Measurements from ENCODE around the gene TMEM266. TPM values are rescaled to one million over a fixed set of nuclear protein-coding genes. Genes with fewer than 3 reads are reported as not detected.

The TMEM266 gene
- total RNA-seq, 1 experiment from 2014 or later = not detected

DNA sequence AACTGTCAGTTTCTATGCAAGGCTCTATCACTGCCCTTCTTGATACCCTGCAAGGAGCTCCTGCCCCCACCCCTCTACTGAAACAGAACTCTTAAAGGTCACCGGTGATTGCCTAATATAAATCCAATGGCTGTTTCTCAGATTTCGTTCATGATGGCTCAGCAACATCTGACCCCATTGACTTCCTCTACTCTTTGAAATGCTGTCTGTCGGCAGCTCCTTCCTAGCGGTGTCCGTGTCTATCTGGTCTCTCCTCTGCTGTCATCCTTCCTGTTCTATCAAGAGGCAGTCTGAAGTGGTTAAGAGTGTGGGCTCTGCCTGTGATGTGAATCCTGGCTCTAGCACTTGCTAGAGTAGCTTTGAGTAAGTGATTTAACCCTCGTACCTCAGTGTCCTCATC lies 5.5 kb downstream of the TMEM266 start:
- DNase-seq = no peak

DNA sequence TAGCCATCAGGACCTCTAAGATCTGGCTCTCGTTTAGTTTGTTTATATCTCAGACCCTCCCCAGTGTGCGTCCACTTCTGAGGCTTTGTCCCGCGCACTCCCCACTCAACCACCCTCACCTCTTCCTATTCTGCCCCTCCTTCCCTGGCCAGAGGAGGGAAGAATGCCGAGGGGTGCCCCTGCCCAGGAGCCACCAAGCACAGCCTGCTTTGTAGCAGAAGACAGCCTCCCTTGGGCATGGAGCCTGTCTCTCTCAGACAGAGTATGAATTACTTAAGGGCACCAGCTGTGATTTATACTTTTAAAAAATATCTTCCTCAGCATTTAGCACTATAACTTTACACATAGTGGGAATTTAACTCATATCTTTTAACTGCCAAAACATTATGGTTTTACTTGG lies 6.0 kb downstream of the TMEM266 start:
- H3K4me3 ChIP-seq (ENCODE audit: low read length) = no peak overlapping the region
- DNase-seq (no peak), ATAC-seq (no peak)
- no peak overlapping the region for H3K27ac ChIP-seq (ENCODE audit: low read length)
- no TSS peak for BruUV-seq (replicated peaks)
- H3K4me1 ChIP-seq (ENCODE audit: insufficient read depth, low read length) = no peaks in the 10 kb centered on the region
- TF ChIP-seq EZH2 (IDR thresholded peaks at IDR 0.05; ENCODE audit: low read length, unreplicated experiment) = no peak
- TF ChIP-seq EZH2phosphoT487 (IDR thresholded peaks at IDR 0.05; ENCODE audit: borderline replicate concordance, low read length) = no peak
- TF ChIP-seq CTCF (conservative IDR thresholded peaks at IDR 0.05; ENCODE audit: low read depth, low read length) = no peak
- no peak overlapping the region for H2AFZ ChIP-seq (ENCODE audit: low read length)
- intact Hi-C loops (cut with micrococcal nuclease) = no loop called here
- POLR2A ChIA-PET (ENCODE audit: unreplicated experiment) = no interaction called here
- no peaks in the 10 kb centered on the region for H3F3A ChIP-seq (ENCODE audit: low read length, unreplicated experiment)
- no peak overlapping the region for H3K9ac ChIP-seq (ENCODE audit: low read length)
- H3K36me3 ChIP-seq (ENCODE audit: low read depth, low read length) = no peaks in the 10 kb centered on the region
- no peaks in the 10 kb centered on the region for H3K9me3 ChIP-seq (ENCODE audit: low read length)
- no peaks in the 10 kb centered on the region for H3K79me2 ChIP-seq (ENCODE audit: low read length)
- no peak overlapping the region for H3K4me2 ChIP-seq (ENCODE audit: low read length)
- H4K20me1 ChIP-seq (ENCODE audit: low read length) = no peaks in the 10 kb centered on the region
- H3K27me3 ChIP-seq (ENCODE audit: low read length) = peaks cover 72% of the 10 kb centered on the region
- no peaks in the 10 kb centered on the region for H3K9me2 ChIP-seq (replicated peaks; ENCODE audit: low read length)
- CTCF ChIA-PET = no interaction called here

More for the DNA sequence above, 5.5 kb downstream of the TMEM266 start:
- no peak overlapping the region for H3K4me3 ChIP-seq (ENCODE audit: low read length)
- no peak for TF ChIP-seq CTCF (conservative IDR thresholded peaks at IDR 0.05; ENCODE audit: low read depth, low read length)
- no peaks in the 10 kb centered on the region for H4K20me1 ChIP-seq (ENCODE audit: low read length)
- intact Hi-C loops (cut with micrococcal nuclease) = no loop called here
- peaks cover 76% of the 10 kb centered on the region for H3K27me3 ChIP-seq (ENCODE audit: low read length)
- H3K9me2 ChIP-seq (replicated peaks; ENCODE audit: low read length) = no peaks in the 10 kb centered on the region
- H3F3A ChIP-seq (ENCODE audit: low read length, unreplicated experiment) = no peaks in the 10 kb centered on the region
- H3K27ac ChIP-seq (ENCODE audit: low read length) = no peak overlapping the region
- no peaks in the 10 kb centered on the region for H3K79me2 ChIP-seq (ENCODE audit: low read length)
- no peak overlapping the region for H3K4me2 ChIP-seq (ENCODE audit: low read length)
- ChIA-PET CTCF (no interaction called here), POLR2A (ENCODE audit: unreplicated experiment) (no interaction called here)
- no peak overlapping the region for H3K9ac ChIP-seq (ENCODE audit: low read length)
- no peak for ATAC-seq
- H3K9me3 ChIP-seq (ENCODE audit: low read length) = no peaks in the 10 kb centered on the region
- BruUV-seq (replicated peaks) = no TSS peak
- no peaks in the 10 kb centered on the region for H3K36me3 ChIP-seq (ENCODE audit: low read depth, low read length)
- no peak overlapping the region for H2AFZ ChIP-seq (ENCODE audit: low read length)
- H3K4me1 ChIP-seq (ENCODE audit: insufficient read depth, low read length) = peaks cover under 1% of the 10 kb centered on the region; the same call in 1 of the 2 replicates

GRCh38 chr15:76070192-76070591 lies 10.4 kb downstream of the TMEM266 start:
- no peaks in the 10 kb centered on the region for H3K9me2 ChIP-seq (replicated peaks; ENCODE audit: low read length)
- peaks cover 3% of the 10 kb centered on the region; the same call in 1 of the 2 replicates for H3K4me1 ChIP-seq (ENCODE audit: insufficient read depth, low read length)
- H3F3A ChIP-seq (ENCODE audit: low read length, unreplicated experiment) = no peaks in the 10 kb centered on the region
- H3K9ac ChIP-seq (ENCODE audit: low read length) = no peak overlapping the region
- no peak for ATAC-seq
- no peak overlapping the region for H3K27ac ChIP-seq (ENCODE audit: low read length)
- no peak overlapping the region for H3K4me2 ChIP-seq (ENCODE audit: low read length)
- no peak overlapping the region for H3K4me3 ChIP-seq (ENCODE audit: low read length)
- no peaks in the 10 kb centered on the region for H4K20me1 ChIP-seq (ENCODE audit: low read length)
- POLR2A ChIA-PET (ENCODE audit: unreplicated experiment) = no interaction called here
- H3K27me3 ChIP-seq (ENCODE audit: low read length) = peaks cover 31% of the 10 kb centered on the region
- H3K36me3 ChIP-seq (ENCODE audit: low read depth, low read length) = no peaks in the 10 kb centered on the region
- no peak overlapping the region for H2AFZ ChIP-seq (ENCODE audit: low read length)
- BruUV-seq (replicated peaks) = no TSS peak
- TF ChIP-seq CTCF (conservative IDR thresholded peaks at IDR 0.05; ENCODE audit: low read depth, low read length) = no peak
- no peak for TF ChIP-seq EZH2phosphoT487 (IDR thresholded peaks at IDR 0.05; ENCODE audit: borderline replicate concordance, low read length)
- TF ChIP-seq EZH2 (IDR thresholded peaks at IDR 0.05; ENCODE audit: low read length, unreplicated experiment) = no peak
- DNase-seq = no peak
- CTCF ChIA-PET = no interaction called here
- H3K79me2 ChIP-seq (ENCODE audit: low read length) = no peaks in the 10 kb centered on the region
- intact Hi-C loops (cut with micrococcal nuclease) = no loop called here
- no peaks in the 10 kb centered on the region for H3K9me3 ChIP-seq (ENCODE audit: low read length)
